Ramos (cell line): ENCODE measurements around the gene BNIPL.

Experiments used
- in situ Hi-C: fragments of 300-500 bp; cut with MboI; formaldehyde crosslinking; loops from one replicate; pipeline ENCODE4 v1.14.3; 2022; ENCODE audit warnings: low sequenced_read_pairs; ENCODE audit not compliant: unreplicated experiment

BNIPL gene

DNA sequence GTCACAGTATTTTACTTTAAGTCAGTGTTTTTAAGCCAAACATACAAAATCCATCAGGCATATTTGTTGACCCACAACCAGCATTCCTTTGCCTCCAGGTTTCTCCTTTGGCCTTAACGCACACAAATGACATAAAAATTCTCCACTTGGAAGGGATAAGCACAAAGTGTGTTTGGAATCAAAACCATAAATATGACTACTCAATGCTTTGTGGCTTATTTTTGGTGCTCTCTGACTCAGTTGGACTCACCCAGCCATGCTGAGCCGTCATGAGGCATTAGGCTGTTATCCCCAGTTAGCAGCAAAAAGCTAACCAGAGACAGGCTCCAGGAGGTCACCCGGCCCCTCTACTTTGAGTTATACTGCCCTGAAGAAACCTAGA, 27.2 kb upstream of the BNIPL start:
- in situ Hi-C loops = no loop called here

GRCh38 chr1:151009674-151010345, 26.6 kb upstream of the BNIPL start:
- in situ Hi-C loops = no loop called here

- in situ Hi-C loops = no loop called here
Measured at GRCh38 chr1:151010346-151010726, 26.1 kb upstream of the BNIPL start.

GRCh38 chr1:151011154-151011850, 25.1 kb upstream of the BNIPL start:
- in situ Hi-C loops = no loop called here

GRCh38 chr1:151012684-151013471, 23.5 kb upstream of the BNIPL start:
- in situ Hi-C loops = no loop called here

GRCh38 chr1:151013518-151013917, 22.9 kb upstream of the BNIPL start:
- in situ Hi-C loops = no loop called here

DNA sequence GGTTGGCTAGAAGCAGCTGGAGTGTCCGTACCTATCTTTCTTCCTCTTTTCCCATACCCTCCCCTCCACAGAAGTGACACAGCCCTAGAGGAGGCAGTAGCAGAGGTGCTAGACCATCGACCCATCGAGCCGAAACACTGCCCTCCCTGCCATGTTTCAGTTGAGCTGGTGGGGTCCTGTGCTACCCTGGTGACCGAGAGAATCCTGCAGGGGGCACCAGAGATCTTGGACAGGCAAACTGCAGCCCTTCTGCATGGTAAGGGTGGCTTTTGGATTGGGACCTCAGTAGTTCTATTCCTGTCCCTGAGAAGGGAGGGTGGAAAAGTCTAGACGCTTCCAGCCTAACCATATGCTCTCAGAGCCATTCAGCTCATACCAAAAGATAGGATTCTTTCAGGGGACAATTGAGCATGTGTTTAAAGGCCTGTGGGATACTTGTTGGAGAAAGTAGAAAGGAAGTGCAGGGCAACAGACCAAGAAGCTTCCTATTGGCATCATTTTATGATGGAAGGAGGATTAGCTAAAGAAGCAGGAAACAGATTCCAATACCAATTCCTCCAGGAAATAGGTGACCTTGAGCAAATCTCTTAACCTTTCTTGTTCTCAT, 11.7 kb upstream of the BNIPL start:
- in situ Hi-C loops = no loop called here

- in situ Hi-C loops = no loop called here
Measured at GRCh38 chr1:151026460-151026859, 9.9 kb upstream of the BNIPL start.

DNA sequence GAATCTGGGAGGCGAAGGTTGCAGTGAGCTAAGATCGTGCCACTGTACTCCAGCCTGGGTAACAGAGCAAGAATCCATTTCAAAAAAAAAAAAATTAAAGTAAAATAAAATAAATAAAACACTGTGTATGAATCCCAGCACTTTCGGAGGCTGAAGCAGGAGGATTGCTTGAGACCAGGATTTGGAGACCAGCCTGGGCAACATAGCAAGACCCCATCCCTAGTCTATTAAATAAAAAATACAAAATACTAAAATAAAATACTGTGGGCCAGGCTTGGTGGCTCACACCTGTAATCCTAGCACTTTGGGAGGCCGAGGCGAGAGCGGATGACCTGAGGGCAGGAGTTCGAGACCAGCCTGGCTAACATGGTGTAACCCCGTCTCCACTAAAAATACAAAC, 4.2 kb upstream of the BNIPL start:
- in situ Hi-C loops = no loop called here

GRCh38 chr1:151035167-151035566, 1.2 kb upstream of the BNIPL start:
- in situ Hi-C loops = no loop called here

GRCh38 chr1:151037032-151037431, 646 bp downstream of the BNIPL start:
- in situ Hi-C loops = no loop called here

GRCh38 chr1:151039521-151039920, 3.1 kb downstream of the BNIPL start:
- in situ Hi-C loops = no loop called here

DNA sequence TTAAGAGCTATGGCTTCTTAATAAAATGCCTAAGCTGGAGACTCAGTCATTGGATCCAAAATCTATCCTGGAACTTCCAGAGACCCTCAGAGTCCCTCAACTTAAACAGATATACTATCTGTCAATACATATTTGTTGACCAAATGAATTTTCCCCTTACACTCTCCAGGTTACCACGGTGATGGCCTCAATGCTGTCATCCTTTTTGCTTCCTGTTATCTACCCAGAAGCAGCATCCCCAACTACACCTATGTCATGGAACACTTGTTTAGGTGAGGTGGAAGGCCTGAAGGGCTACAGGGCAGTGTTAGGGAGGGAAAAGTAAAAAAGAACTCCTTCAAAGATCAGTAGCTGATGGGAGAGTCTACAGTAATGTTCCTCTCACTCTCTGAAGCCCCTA, 6.8 kb downstream of the BNIPL start:
- in situ Hi-C loops = no loop called here

- in situ Hi-C loops = no loop called here
Measured at GRCh38 chr1:151047591-151047924, 11.2 kb downstream of the BNIPL start, which contains the start of gene C1orf56. C1orf56 (plus strand) TSS chr1:151047751; CDS start chr1:151047848, 97 bp downstream.

- in situ Hi-C loops = no loop called here
Measured at GRCh38 chr1:151047925-151048644, 11.7 kb downstream of the BNIPL start.

- in situ Hi-C loops = no loop called here
Measured at GRCh38 chr1:151048645-151049032, 12.3 kb downstream of the BNIPL start.

DNA sequence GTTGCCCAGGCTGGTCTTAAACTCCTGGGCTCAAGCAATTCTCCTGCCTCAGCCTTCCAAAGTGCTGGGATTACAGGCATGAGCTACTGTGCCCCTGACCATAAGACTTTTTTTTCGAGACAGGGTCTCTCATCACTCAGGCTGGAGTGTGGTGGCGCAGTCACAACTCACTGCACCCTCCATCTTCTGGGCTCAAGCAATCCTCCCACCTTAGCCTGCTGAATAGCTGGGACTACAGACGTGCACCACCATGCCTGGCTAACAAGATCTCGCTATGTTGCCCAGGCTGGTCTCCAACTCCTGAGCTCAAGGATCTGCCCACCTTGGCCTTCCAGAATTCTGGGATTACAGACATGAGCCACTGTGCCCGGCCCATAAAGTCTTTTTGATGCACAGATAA, 13.1 kb downstream of the BNIPL start:
- in situ Hi-C loops = no loop called here

GRCh38 chr1:151050051-151050688, 13.8 kb downstream of the BNIPL start:
- in situ Hi-C loops = no loop called here

DNA sequence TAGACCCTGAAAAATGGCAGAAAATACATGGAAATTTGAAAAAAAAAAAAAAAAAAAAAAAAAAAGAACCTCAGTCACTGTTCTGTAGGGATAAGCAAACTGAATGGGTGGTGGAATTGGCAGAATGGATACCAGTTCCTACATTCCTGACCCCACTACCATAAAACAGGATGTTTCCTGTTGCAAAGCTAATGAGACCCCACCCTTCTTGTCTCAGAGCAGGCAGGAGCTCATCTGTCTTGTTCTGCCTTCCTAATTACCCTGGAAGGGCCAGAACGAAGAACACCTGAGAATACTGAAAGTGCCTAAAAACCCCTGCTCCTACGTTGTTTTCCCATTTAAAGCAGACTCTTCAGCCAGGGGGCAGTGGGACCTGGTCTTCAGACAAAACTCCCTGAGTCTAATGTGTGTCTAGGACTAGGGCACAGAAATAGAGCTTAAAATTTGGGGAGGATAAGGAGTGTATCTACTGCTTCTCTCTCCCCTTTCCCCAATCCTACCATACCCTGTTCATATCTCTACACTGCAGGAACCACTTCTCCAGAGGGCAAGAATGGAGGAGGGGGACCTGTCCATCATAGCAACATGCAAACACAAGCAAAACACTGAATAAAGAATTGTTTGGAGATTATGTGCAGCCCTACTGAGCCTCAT, 15.1 kb downstream of the BNIPL start:
- in situ Hi-C loops = no loop called here
